HCT116 (cell line): ENCODE measurements around the gene HES5. TPM values are rescaled to one million over a fixed set of nuclear protein-coding genes. Genes with fewer than 3 reads are reported as not detected.

Source experiments
- ATAC-seq: fragments of 200-7000 bp; cut with Tn5 transposase; 2 replicates; pipeline ENCODE4 v1.9.1; 2020; ENCODE audit warnings: mild to moderate bottlenecking, moderate library complexity
- BruUV-seq: library from RNA; stranded (reverse); fragments of 400-500 nt; replicated peaks from 2 replicates; lab custom pipeline; 2021; lab: Mats Ljungman, UMichigan
- CTCF ChIA-PET: fragments of 300-600 bp; sonication (Branson Sonifier 250); formaldehyde crosslinking; loops from one replicate; lab custom pipeline; 2021; ENCODE audit warnings: antibody characterized with exemption; lab: Charles Lee
- POLR2A ChIA-PET: fragments of 300-600, 350-600 bp; sonication (Branson Sonifier 250); formaldehyde crosslinking; loops from one replicate; lab custom pipeline; 2021; ENCODE audit warnings: antibody characterized with exemption; lab: Charles Lee
- RAD21 ChIA-PET, 2 experiments: fragments of 300-600 bp; sonication (Branson Sonifier 250); formaldehyde crosslinking; loops; one replicate each; lab custom pipeline; 2023; ENCODE audit warnings: low total read pairs in 2 of 2; ENCODE audit not compliant: uncharacterized antibody in 2 of 2, unreplicated experiment in 2 of 2, low non-redundant PET in 1 of 2; lab: Charles Lee
- DNase-seq: peaks from one replicate; pipeline ENCODE4 v3.0.0-alpha.2; 2010; ENCODE audit warnings: low read depth, low spot score
- H2AFZ ChIP-seq: fragments of 200-600 bp; shearing (Covaris generic), sonication (generic); 2 replicates; pipeline ENCODE4 v1.6.1; 2017; ENCODE audit warnings: low read depth, mixed run types, mixed read lengths, antibody characterized with exemption, low read length; ENCODE audit not compliant: poor library complexity, severe bottlenecking
- H3K27ac ChIP-seq: 2 replicates; pipeline ENCODE4 v1.5.1; 2012; ENCODE audit warnings: low read depth, low read length
- H3K27me3 ChIP-seq: fragments of 200-600 bp; sonication (generic); 2 replicates; pipeline ENCODE4 v1.6.1; 2016; ENCODE audit warnings: mixed run types, low read length, mixed read lengths; ENCODE audit not compliant: insufficient read depth
- H3K36me3 ChIP-seq, 2 experiments: fragments of 200-500 bp in 1 of 2; fragments of 200-600 bp in 1 of 2; sonication (Bioruptor generic) in 1 of 2; sonication (generic) in 1 of 2; 2 replicates each; pipeline versions ENCODE4 v1.5.1 to v1.6.1; 2014 to 2016; ENCODE audit warnings: low read length in 2 of 2, inconsistent platforms in 1 of 2, mixed read lengths in 1 of 2, mixed run types in 1 of 2; ENCODE audit not compliant: insufficient read depth in 2 of 2, control insufficient read depth in 1 of 2
- H3K4me1 ChIP-seq, 2 experiments: fragments of 200-600 bp in 1 of 2; sonication (generic) in 1 of 2; 2 replicates each; pipeline versions ENCODE4 v1.5.1 to v1.6.1; 2012 to 2017; ENCODE audit warnings: low read length in 2 of 2, inconsistent platforms in 1 of 2, mild to moderate bottlenecking in 1 of 2, mixed read lengths in 1 of 2, mixed run types in 1 of 2, moderate library complexity in 1 of 2; ENCODE audit not compliant: insufficient read depth in 2 of 2, control insufficient read depth in 1 of 2
- H3K4me2 ChIP-seq: fragments of 200-600 bp; sonication (generic); 2 replicates; pipeline ENCODE4 v1.6.1; 2017; ENCODE audit warnings: mixed run types, low read length, mixed read lengths
- H3K4me3 ChIP-seq, 2 experiments: fragments of 200-600 bp in 1 of 2; sonication (generic) in 1 of 2; replicated peaks in 1 of 2; 2 replicates each; pipeline ENCODE4 v1.5.1; 2011 to 2016; ENCODE audit warnings: low read length in 2 of 2, control low read depth in 1 of 2, low read depth in 1 of 2, mild to moderate bottlenecking in 1 of 2, mixed read lengths in 1 of 2, mixed run types in 1 of 2
- H3K79me2 ChIP-seq: fragments of 200-600 bp; sonication (generic); 2 replicates; pipeline ENCODE4 v1.6.1; 2017; ENCODE audit warnings: mild to moderate bottlenecking, mixed run types, low read length, moderate library complexity, mixed read lengths; ENCODE audit not compliant: insufficient read depth
- H3K9ac ChIP-seq: fragments of 200-600 bp; sonication (generic); 2 replicates; pipeline ENCODE4 v1.6.1; 2016; ENCODE audit warnings: low read length, mixed read lengths
- H3K9me2 ChIP-seq: fragments of 200-600 bp; sonication (generic), shearing (Covaris generic); 2 replicates; pipeline ENCODE4 v1.6.1; 2017; ENCODE audit warnings: mixed run types, mild to moderate bottlenecking, moderate library complexity; ENCODE audit not compliant: insufficient read depth
- H3K9me3 ChIP-seq, 2 experiments: fragments of 200-500 bp in 1 of 2; fragments of 200-600 bp in 1 of 2; sonication (Bioruptor generic) in 1 of 2; sonication (generic) in 1 of 2; 2 replicates each; pipeline ENCODE4 v1.6.1; 2014 to 2017; ENCODE audit warnings: low read length in 2 of 2, mixed read lengths in 2 of 2, inconsistent platforms in 1 of 2, low read depth in 1 of 2, mild to moderate bottlenecking in 1 of 2, mixed run types in 1 of 2, moderate library complexity in 1 of 2; ENCODE audit not compliant: control insufficient read depth in 1 of 2, insufficient read depth in 1 of 2
- H4K20me1 ChIP-seq: fragments of 200-600 bp; sonication (generic), shearing (Covaris generic); 2 replicates; pipeline ENCODE4 v1.6.1; 2017; ENCODE audit warnings: mixed run types, mild to moderate bottlenecking, moderate library complexity; ENCODE audit not compliant: insufficient read depth
- CBX3 ChIP-seq: IDR thresholded peaks from 2 replicates; pipeline ENCODE4 v1.6.1; 2012; ENCODE audit warnings: low read depth
- CEBPB ChIP-seq: IDR thresholded peaks from 2 replicates; pipeline ENCODE4 v1.6.1; 2012; ENCODE audit warnings: low read depth
- EGR1 ChIP-seq: IDR thresholded peaks from 2 replicates; pipeline ENCODE4 v1.6.1; 2012; ENCODE audit warnings: low read depth
- EZH2 ChIP-seq: fragments of 200-600 bp; sonication (generic); IDR thresholded peaks from 2 replicates; pipeline ENCODE4 v1.6.1; 2017; ENCODE audit warnings: antibody characterized with exemption, mixed run types
- EZH2phosphoT487 ChIP-seq: fragments of 200-600 bp; IDR thresholded peaks from 2 replicates; pipeline ENCODE4 v1.6.1; 2018; ENCODE audit warnings: antibody characterized with exemption, borderline replicate concordance
- FOSL1 ChIP-seq: IDR thresholded peaks from 2 replicates; pipeline ENCODE4 v1.6.1; 2012; ENCODE audit warnings: low read depth
- POLR2AphosphoS5 ChIP-seq: IDR thresholded peaks from 2 replicates; pipeline ENCODE4 v1.6.1; 2011; ENCODE audit warnings: mild to moderate bottlenecking, low read depth, low read length, moderate library complexity
- SP1 ChIP-seq: IDR thresholded peaks from 2 replicates; pipeline ENCODE4 v1.6.1; 2012; ENCODE audit warnings: low read depth
- SRF ChIP-seq: IDR thresholded peaks from 2 replicates; pipeline ENCODE4 v1.6.1; 2012; ENCODE audit warnings: low read depth
- YY1 ChIP-seq: IDR thresholded peaks from 2 replicates; pipeline ENCODE4 v1.6.1; 2011; ENCODE audit warnings: low read length, low read depth, moderate library complexity, mild to moderate bottlenecking; ENCODE audit not compliant: insufficient replicate concordance; ENCODE audit errors: extremely low read depth
- ZFX ChIP-seq: fragments of 450-650 bp; IDR thresholded peaks from 2 replicates; pipeline ENCODE4 v1.6.1; 2017
- intact Hi-C: fragments of 100-400 bp; cut with micrococcal nuclease; formaldehyde crosslinking; loops from 2 replicates; pipeline ENCODE4 v1.10.0; 2022
- total RNA-seq: library from RNA; stranded (reverse); gene quantifications from one replicate; pipeline ENCODE4 v1.2.1, GENCODE V29; 2021; ENCODE audit not compliant: unreplicated experiment
- TF ChIP-seq, protein P1 (sequence below): IDR thresholded peaks from 2 replicates; pipeline ENCODE4 v1.6.1; 2012
- TF ChIP-seq, protein P2 (sequence below): IDR thresholded peaks from 2 replicates; pipeline ENCODE4 v1.6.1; 2011; ENCODE audit warnings: mild to moderate bottlenecking, low read length, moderate library complexity; ENCODE audit not compliant: insufficient replicate concordance; ENCODE audit errors: extremely low read depth
- TF ChIP-seq, protein P3 (sequence below), 3 experiments: fragments of 200-600 bp in 1 of 3; sonication (generic) in 1 of 3; IDR thresholded peaks in 2 of 3; conservative IDR thresholded peaks in 1 of 3; 2 replicates each; pipeline ENCODE4 v1.5.1; 2012 to 2017; ENCODE audit warnings: low read depth in 2 of 3, low read length in 2 of 3, antibody characterized with exemption in 1 of 3, borderline replicate concordance in 1 of 3, control low read depth in 1 of 3, mild to moderate bottlenecking in 1 of 3, mixed read lengths in 1 of 3, mixed run types in 1 of 3, moderate library complexity in 1 of 3; ENCODE audit not compliant: insufficient read depth in 1 of 3

The HES5 gene
- total RNA-seq, 1 experiment from 2014 or later = not detected

DNA sequence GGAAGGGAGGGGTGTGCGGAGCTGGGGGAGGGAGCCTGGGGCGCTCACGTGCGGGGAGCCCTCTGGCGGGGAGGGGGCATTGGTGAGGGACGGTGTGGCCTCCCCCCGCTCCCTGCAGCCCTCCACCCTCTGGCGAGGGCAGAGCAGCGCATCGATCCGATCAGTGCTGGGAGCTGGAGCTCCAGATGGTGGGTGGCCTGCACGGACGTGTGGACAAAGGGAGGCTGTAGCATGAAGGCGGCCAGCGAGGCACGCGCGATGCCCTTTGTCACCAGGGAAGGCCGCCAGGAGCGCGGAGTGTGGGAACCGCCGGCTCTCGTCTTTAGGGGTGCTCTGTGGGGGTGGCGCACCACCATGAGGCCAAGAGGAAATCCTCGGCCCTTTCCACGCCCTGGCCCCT is 5.4 kb upstream of the HES5 start:
- no peaks in the 10 kb centered on the region for H4K20me1 ChIP-seq
- no peak for ATAC-seq

More for the DNA sequence above, 5.4 kb upstream of the HES5 start:
- BruUV-seq = no TSS peak
- Histone ChIP-seq H3K4me2 (peak overlapping the region; percentile 78), H3K36me3 (no peaks in the 10 kb centered on the region), H3K4me1 (peaks cover 12 to 31% of the 10 kb centered on the region in 2 experiments; a peak in 3 of 4 replicates), H3K79me2 (no peaks in the 10 kb centered on the region), H3K27ac (no peak overlapping the region), H2AFZ (no peak overlapping the region), H3K9me2 (no peaks in the 10 kb centered on the region), H3K27me3 (no peaks in the 10 kb centered on the region), H3K4me3 (no peak overlapping the region), H3K9ac (peak overlapping the region; percentile 26; the same call in 1 of the 2 replicates), H3K9me3 (no peaks in the 10 kb centered on the region)
- ChIA-PET RAD21 (no interaction called here), CTCF (interaction anchor here (1.0 to 1.3 kb wide), 2 partner anchors 10 to 11 kb away, joined by 6 read pairs; partner anchors contain the start of gene PANK4), POLR2A (interaction anchor here (1.6 to 1.7 kb wide), 2 partner anchors 9 to 10 kb away, joined by 4 to 6 read pairs; partner anchors contain the start of gene PANK4)
- TF ChIP-seq EZH2 = no peak
- TF ChIP-seq CEBPB = no peak
- no peak for TF ChIP-seq CBX3
- TF ChIP-seq EGR1 = no peak
- no peak for TF ChIP-seq ZFX
- TF ChIP-seq SRF = no peak
- TF ChIP-seq POLR2AphosphoS5 = no peak
- TF ChIP-seq FOSL1 = no peak
- no peak for TF ChIP-seq YY1
- TF ChIP-seq SP1 = no peak
- TF ChIP-seq, protein P1, sequence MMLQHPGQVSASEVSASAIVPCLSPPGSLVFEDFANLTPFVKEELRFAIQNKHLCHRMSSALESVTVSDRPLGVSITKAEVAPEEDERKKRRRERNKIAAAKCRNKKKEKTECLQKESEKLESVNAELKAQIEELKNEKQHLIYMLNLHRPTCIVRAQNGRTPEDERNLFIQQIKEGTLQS = no peak
- TF ChIP-seq, protein P2, sequence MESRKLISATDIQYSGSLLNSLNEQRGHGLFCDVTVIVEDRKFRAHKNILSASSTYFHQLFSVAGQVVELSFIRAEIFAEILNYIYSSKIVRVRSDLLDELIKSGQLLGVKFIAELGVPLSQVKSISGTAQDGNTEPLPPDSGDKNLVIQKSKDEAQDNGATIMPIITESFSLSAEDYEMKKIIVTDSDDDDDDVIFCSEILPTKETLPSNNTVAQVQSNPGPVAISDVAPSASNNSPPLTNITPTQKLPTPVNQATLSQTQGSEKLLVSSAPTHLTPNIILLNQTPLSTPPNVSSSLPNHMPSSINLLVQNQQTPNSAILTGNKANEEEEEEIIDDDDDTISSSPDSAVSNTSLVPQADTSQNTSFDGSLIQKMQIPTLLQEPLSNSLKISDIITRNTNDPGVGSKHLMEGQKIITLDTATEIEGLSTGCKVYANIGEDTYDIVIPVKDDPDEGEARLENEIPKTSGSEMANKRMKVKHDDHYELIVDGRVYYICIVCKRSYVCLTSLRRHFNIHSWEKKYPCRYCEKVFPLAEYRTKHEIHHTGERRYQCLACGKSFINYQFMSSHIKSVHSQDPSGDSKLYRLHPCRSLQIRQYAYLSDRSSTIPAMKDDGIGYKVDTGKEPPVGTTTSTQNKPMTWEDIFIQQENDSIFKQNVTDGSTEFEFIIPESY = no peak
- no peak for TF ChIP-seq EZH2phosphoT487
- TF ChIP-seq, protein P3, sequence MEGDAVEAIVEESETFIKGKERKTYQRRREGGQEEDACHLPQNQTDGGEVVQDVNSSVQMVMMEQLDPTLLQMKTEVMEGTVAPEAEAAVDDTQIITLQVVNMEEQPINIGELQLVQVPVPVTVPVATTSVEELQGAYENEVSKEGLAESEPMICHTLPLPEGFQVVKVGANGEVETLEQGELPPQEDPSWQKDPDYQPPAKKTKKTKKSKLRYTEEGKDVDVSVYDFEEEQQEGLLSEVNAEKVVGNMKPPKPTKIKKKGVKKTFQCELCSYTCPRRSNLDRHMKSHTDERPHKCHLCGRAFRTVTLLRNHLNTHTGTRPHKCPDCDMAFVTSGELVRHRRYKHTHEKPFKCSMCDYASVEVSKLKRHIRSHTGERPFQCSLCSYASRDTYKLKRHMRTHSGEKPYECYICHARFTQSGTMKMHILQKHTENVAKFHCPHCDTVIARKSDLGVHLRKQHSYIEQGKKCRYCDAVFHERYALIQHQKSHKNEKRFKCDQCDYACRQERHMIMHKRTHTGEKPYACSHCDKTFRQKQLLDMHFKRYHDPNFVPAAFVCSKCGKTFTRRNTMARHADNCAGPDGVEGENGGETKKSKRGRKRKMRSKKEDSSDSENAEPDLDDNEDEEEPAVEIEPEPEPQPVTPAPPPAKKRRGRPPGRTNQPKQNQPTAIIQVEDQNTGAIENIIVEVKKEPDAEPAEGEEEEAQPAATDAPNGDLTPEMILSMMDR (IDR thresholded peaks at IDR 0.05 in 2 of 3, conservative IDR thresholded peaks at IDR 0.05 in 1 of 3; ENCODE audit: borderline replicate concordance in 1 of 3, insufficient read depth in 1 of 3, low read depth in 2 of 3, low read length in 2 of 3) = no peak
- no peak for DNase-seq
- intact Hi-C loops = no loop called here
